HepG2 (cell line): ENCODE data around the gene STIP1. TPM values are rescaled to one million over a fixed set of nuclear protein-coding genes. Genes with fewer than 3 reads are reported as not detected.

Experiments
- ATF5 ChIP-seq: sonication (generic); formaldehyde crosslinking; IDR thresholded peaks from 2 replicates; pipeline ENCODE4 v1.4.0; 2020; ENCODE audit warnings: mild to moderate bottlenecking, low read depth, missing genetic modification reagents
- ATRX ChIP-seq: sonication (generic); formaldehyde crosslinking; IDR thresholded peaks from 2 replicates; pipeline ENCODE4 v1.4.0; 2020; ENCODE audit warnings: missing genetic modification reagents, borderline replicate concordance
- CBX2 ChIP-seq, 2 experiments: fragments of 200-600 bp in 1 of 2; sonication (generic); formaldehyde crosslinking in 1 of 2; IDR thresholded peaks; 2 replicates each; pipeline versions ENCODE4 v1.7.0 to v1.8.1; 2018 to 2022; ENCODE audit warnings: low read depth in 2 of 2, low read length in 1 of 2, mild to moderate bottlenecking in 1 of 2, missing genetic modification reagents in 1 of 2
- EED ChIP-seq: sonication (generic); formaldehyde crosslinking; IDR thresholded peaks from 2 replicates; pipeline ENCODE4 v1.5.0; 2020; ENCODE audit warnings: mild to moderate bottlenecking, missing genetic modification reagents
- EZH2 ChIP-seq: conservative IDR thresholded peaks from 2 replicates; pipeline ENCODE4 v1.6.1; 2012; ENCODE audit warnings: mild to moderate bottlenecking, low read depth, low read length, moderate library complexity
- MTF2 ChIP-seq: sonication (generic); formaldehyde crosslinking; IDR thresholded peaks from 2 replicates; pipeline ENCODE4 v1.5.0; 2020; ENCODE audit warnings: missing genetic modification reagents, borderline replicate concordance
- NBN ChIP-seq: fragments of 450-650 bp; conservative IDR thresholded peaks from 2 replicates; pipeline ENCODE4 v1.6.1; 2017
- NCOA5 ChIP-seq: sonication (generic); formaldehyde crosslinking; IDR thresholded peaks from 2 replicates; pipeline ENCODE4 v1.4.0; 2020; ENCODE audit warnings: missing genetic modification reagents
- NKX3-1 ChIP-seq: sonication (generic); formaldehyde crosslinking; IDR thresholded peaks from 2 replicates; pipeline ENCODE4 v1.5.0; 2020; ENCODE audit warnings: missing genetic modification reagents
- PATZ1 ChIP-seq: sonication (generic); formaldehyde crosslinking; IDR thresholded peaks from 2 replicates; pipeline ENCODE4 v1.4.0; 2020; ENCODE audit warnings: missing genetic modification reagents
- PRMT3 ChIP-seq: sonication (generic); formaldehyde crosslinking; IDR thresholded peaks from 2 replicates; pipeline ENCODE4 v1.8.1; 2022; ENCODE audit warnings: low read depth, mild to moderate bottlenecking, moderate library complexity, missing genetic modification reagents, borderline replicate concordance
- SAFB2 ChIP-seq: sonication (generic); formaldehyde crosslinking; IDR thresholded peaks from 2 replicates; pipeline ENCODE4 v1.5.1; 2020; ENCODE audit warnings: missing genetic modification reagents, low read depth, mild to moderate bottlenecking, borderline replicate concordance
- SRF ChIP-seq: IDR thresholded peaks from 2 replicates; pipeline ENCODE4 v1.6.1; 2011; ENCODE audit warnings: mild to moderate bottlenecking, low read depth, low read length, moderate library complexity
- ZBTB21 ChIP-seq: sonication (generic); formaldehyde crosslinking; IDR thresholded peaks from 2 replicates; pipeline ENCODE4 v1.4.0; 2020; ENCODE audit warnings: missing genetic modification reagents
- ZBTB42 ChIP-seq: sonication (generic); formaldehyde crosslinking; IDR thresholded peaks from 2 replicates; pipeline ENCODE4 v1.5.0; 2020; ENCODE audit warnings: mild to moderate bottlenecking, missing genetic modification reagents
- ZNF235 ChIP-seq: sonication (generic); formaldehyde crosslinking; IDR thresholded peaks from 2 replicates; pipeline ENCODE4 v1.8.1; 2023; ENCODE audit warnings: mild to moderate bottlenecking, missing genetic modification reagents, borderline replicate concordance
- ZNF256 ChIP-seq: sonication (generic); formaldehyde crosslinking; conservative IDR thresholded peaks from 2 replicates; pipeline ENCODE4 v1.4.0; 2020; ENCODE audit warnings: missing genetic modification reagents
- ZNF274 ChIP-seq: sonication (generic); formaldehyde crosslinking; IDR thresholded peaks from 2 replicates; pipeline ENCODE4 v1.5.1; 2020; ENCODE audit warnings: mild to moderate bottlenecking, missing genetic modification reagents
- ZNF382 ChIP-seq: sonication (generic); formaldehyde crosslinking; IDR thresholded peaks from 2 replicates; pipeline ENCODE4 v1.5.0; 2020; ENCODE audit warnings: missing genetic modification reagents, mild to moderate bottlenecking, borderline replicate concordance
- ZNF605 ChIP-seq: sonication (generic); formaldehyde crosslinking; IDR thresholded peaks from 2 replicates; pipeline ENCODE4 v1.8.0; 2022; ENCODE audit warnings: mild to moderate bottlenecking, missing genetic modification reagents
- ZNF607 ChIP-seq: sonication (generic); formaldehyde crosslinking; IDR thresholded peaks from 2 replicates; pipeline ENCODE4 v1.5.1; 2020; ENCODE audit warnings: missing genetic modification reagents, mild to moderate bottlenecking, borderline replicate concordance
- ZNF883 ChIP-seq: sonication (generic); formaldehyde crosslinking; IDR thresholded peaks from 2 replicates; pipeline ENCODE4 v1.5.1; 2020; ENCODE audit warnings: mild to moderate bottlenecking, missing genetic modification reagents; ENCODE audit errors: not compliant biosample characterization
- polyA plus RNA-seq, 8 experiments: library from polyadenylated mRNA; depleted of rRNA in 3 of 8; stranded (reverse) in 7 of 8; unstranded in 1 of 8; fragments of >200 nt; fragmentation: Illumina TruSeq in 4 of 8; extraction: Trizol in 4 of 8; gene quantifications; 2 replicates each; pipeline versions ENCODE4 v1.2.1 to v1.2.3, GENCODE V29; 2011 to 2016; ENCODE audit warnings: low read depth in 4 of 8, missing spikeins in 1 of 8, mixed read lengths in 1 of 8; ENCODE audit not compliant: insufficient read depth in 1 of 8
- total RNA-seq, 5 experiments: library from RNA; depleted of rRNA; stranded (reverse); fragments of >200 nt; fragmentation: Illumina TruSeq; extraction: Trizol; gene quantifications; 2 replicates each; pipeline ENCODE4 v1.2.3, GENCODE V29; 2016; ENCODE audit warnings: low read depth in 1 of 5
- TF ChIP-seq, protein P1 (sequence below): sonication (generic); formaldehyde crosslinking; conservative IDR thresholded peaks from 2 replicates; pipeline ENCODE4 v1.8.0; 2022; ENCODE audit warnings: missing genetic modification reagents

STIP1 gene
- total and polyA plus RNA-seq, 2 of the 13 experiments (the other 11 are each of a cell fraction or from before 2014, with no cell fraction given), result 81.1 to 217 TPM

- TF ChIP-seq ZNF883 (CRISPR knock-in tag) (no peak), EED (no peak), CBX2 (IDR thresholded peaks at IDR 0.05; ENCODE audit: low read depth, low read length) (no peak), CBX2 (CRISPR knock-in tag; IDR thresholded peaks at IDR 0.05; ENCODE audit: low read depth) (no peak), MTF2 (CRISPR knock-in tag) (no peak), ZNF607 (no peak), ZBTB21 (CRISPR knock-in tag) (no peak), EZH2 (no peak), ZNF256 (no peak), ZBTB42 (no peak), SRF (no peak), ZNF274 (no peak), ATF5 (CRISPR knock-in tag) (no peak), ZNF605 (no peak), ZNF235 (no peak), SAFB2 (CRISPR knock-in tag) (no peak), PATZ1 (CRISPR knock-in tag) (peak; percentile 51; the same call in 1 of the 2 replicates), NCOA5 (no peak), PRMT3 (CRISPR knock-in tag) (no peak), NBN (no peak), ZNF382 (CRISPR knock-in tag) (no peak), NKX3-1 (CRISPR knock-in tag) (no peak), ATRX (CRISPR knock-in tag) (no peak)
- TF ChIP-seq, protein P1, sequence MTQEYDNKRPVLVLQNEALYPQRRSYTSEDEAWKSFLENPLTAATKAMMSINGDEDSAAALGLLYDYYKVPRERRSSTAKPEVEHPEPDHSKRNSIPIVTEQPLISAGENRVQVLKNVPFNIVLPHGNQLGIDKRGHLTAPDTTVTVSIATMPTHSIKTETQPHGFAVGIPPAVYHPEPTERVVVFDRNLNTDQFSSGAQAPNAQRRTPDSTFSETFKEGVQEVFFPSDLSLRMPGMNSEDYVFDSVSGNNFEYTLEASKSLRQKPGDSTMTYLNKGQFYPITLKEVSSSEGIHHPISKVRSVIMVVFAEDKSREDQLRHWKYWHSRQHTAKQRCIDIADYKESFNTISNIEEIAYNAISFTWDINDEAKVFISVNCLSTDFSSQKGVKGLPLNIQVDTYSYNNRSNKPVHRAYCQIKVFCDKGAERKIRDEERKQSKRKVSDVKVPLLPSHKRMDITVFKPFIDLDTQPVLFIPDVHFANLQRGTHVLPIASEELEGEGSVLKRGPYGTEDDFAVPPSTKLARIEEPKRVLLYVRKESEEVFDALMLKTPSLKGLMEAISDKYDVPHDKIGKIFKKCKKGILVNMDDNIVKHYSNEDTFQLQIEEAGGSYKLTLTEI (CRISPR knock-in tag), result no peak
Observed at GRCh38 chr11:64251016-64251752, 65.2 kb downstream of the STIP1 start, which contains the start of gene PLCB3 (continued).
